NCI-H345 treated with DMSO at 0.1 percent for 48 hours (cell line): Measurements from ENCODE around the gene KCNK6.
"Not testable (repeated sequence)": the region's sequence is repeated elsewhere in the genome, so short reads cannot be mapped to it uniquely, and the experiment has no call there.

ENCODE experiments used
- DNase-seq: peaks from one replicate; lab custom pipeline; 2025; ENCODE audit not compliant: unreplicated experiment; lab: John Stamatoyannopoulos, UW

The KCNK6 gene

GRCh38 chr19:38360839-38361631, 41.4 kb downstream of the KCNK6 start:
- DNase-seq = no peak

GRCh38 chr19:38361633-38362075, 42.0 kb downstream of the KCNK6 start:
- DNase-seq = peak; percentile 99

GRCh38 chr19:38362076-38362945, 42.7 kb downstream of the KCNK6 start:
- peak; percentile 99 for DNase-seq

GRCh38 chr19:38362946-38363688, 43.5 kb downstream of the KCNK6 start:
- DNase-seq = not testable (repeated sequence)

GRCh38 chr19:38367041-38367440, 47.4 kb downstream of the KCNK6 start:
- no peak for DNase-seq

- no peak for DNase-seq
These were observed 49.9 kb downstream of the KCNK6 start for GRCh38 chr19:38369584-38369983.

GRCh38 chr19:38370299-38370698, 50.7 kb downstream of the KCNK6 start:
- DNase-seq = no peak

- DNase-seq = no peak
These were observed 51.4 kb downstream of the KCNK6 start for GRCh38 chr19:38371081-38371480.

GRCh38 chr19:38373907-38374331, 54.3 kb downstream of the KCNK6 start:
- no peak for DNase-seq

GRCh38 chr19:38374332-38375097, 54.9 kb downstream of the KCNK6 start, which contains the start of gene PSMD8:
Gene PSMD8, plus strand, starts transcription at chr19:38374571. Its CDS starts 31 bp downstream, at chr19:38374602.
- DNase-seq = peak; percentile 100

- DNase-seq = no peak
These were observed 55.5 kb downstream of the KCNK6 start for GRCh38 chr19:38375098-38375493.

- DNase-seq = no peak
These were observed 56.1 kb downstream of the KCNK6 start for GRCh38 chr19:38375748-38376147.

- no peak for DNase-seq
These were observed 56.9 kb downstream of the KCNK6 start for GRCh38 chr19:38376576-38376975.

- DNase-seq = no peak
These were observed 57.4 kb downstream of the KCNK6 start for GRCh38 chr19:38377052-38377451.

- no peak for DNase-seq
These were observed 59.2 kb downstream of the KCNK6 start for GRCh38 chr19:38378866-38379265.

- DNase-seq = no peak
These were observed 61.5 kb downstream of the KCNK6 start for GRCh38 chr19:38381138-38381537.
